HG03175 (cell line): Measurements from ENCODE around the gene C2CD2.

Experiments used
- ATAC-seq: cut with Tn5 transposase; IDR thresholded peaks from one replicate; pipeline ENCODE4 v1.9.1; 2021; ENCODE audit warnings: mild to moderate bottlenecking, moderate library complexity; ENCODE audit not compliant: unreplicated experiment

The C2CD2 gene

GRCh38 chr21:41916888-41917433 lies 36.9 kb downstream of the C2CD2 start:
- no peak for ATAC-seq

GRCh38 chr21:41914965-41915364 lies 38.9 kb downstream of the C2CD2 start:
- no peak for ATAC-seq

GRCh38 chr21:41914358-41914757 lies 39.5 kb downstream of the C2CD2 start:
- no peak for ATAC-seq

- no peak for ATAC-seq
Measured at GRCh38 chr21:41913230-41913629, 40.6 kb downstream of the C2CD2 start.

- no peak for ATAC-seq
Measured at GRCh38 chr21:41908829-41909228, 45.0 kb downstream of the C2CD2 start.

- ATAC-seq: no peak
Measured at GRCh38 chr21:41907496-41908258, 46.1 kb downstream of the C2CD2 start.

- ATAC-seq: no peak
Measured at GRCh38 chr21:41906770-41907169, 47.0 kb downstream of the C2CD2 start.

- no peak for ATAC-seq
Measured at GRCh38 chr21:41903559-41904351, 50.1 kb downstream of the C2CD2 start.

GRCh38 chr21:41902946-41903345 lies 50.9 kb downstream of the C2CD2 start:
- ATAC-seq: no peak

- ATAC-seq: no peak
Measured at GRCh38 chr21:41901782-41902181, 52.0 kb downstream of the C2CD2 start.

- ATAC-seq: no peak
Measured at GRCh38 chr21:41901099-41901498, 52.7 kb downstream of the C2CD2 start.

GRCh38 chr21:41900401-41900800 lies 53.4 kb downstream of the C2CD2 start:
- ATAC-seq: no peak

- ATAC-seq: no peak
Measured at GRCh38 chr21:41899426-41900202, 54.2 kb downstream of the C2CD2 start.

- ATAC-seq: no peak
Measured at GRCh38 chr21:41898998-41899397, 54.8 kb downstream of the C2CD2 start.

- ATAC-seq: no peak
Measured at GRCh38 chr21:41897700-41898099, 56.1 kb downstream of the C2CD2 start.

- ATAC-seq: no peak
Measured at GRCh38 chr21:41897047-41897669, 56.7 kb downstream of the C2CD2 start.

- ATAC-seq: no peak
Measured at GRCh38 chr21:41895643-41896493, 58.0 kb downstream of the C2CD2 start.

GRCh38 chr21:41894922-41895557 lies 58.8 kb downstream of the C2CD2 start:
- ATAC-seq: no peak

- no peak for ATAC-seq
Measured at GRCh38 chr21:41894511-41894910, 59.3 kb downstream of the C2CD2 start.
